ENCODE results near the gene TSC22D4. TPM values are rescaled to one million over a fixed set of nuclear protein-coding genes. Genes with fewer than 3 reads are reported as not detected.
"Not testable (repeated sequence)": the region's sequence is repeated elsewhere in the genome, so short reads cannot be mapped to it uniquely, and the experiment has no call there.

The TSC22D4 gene
- total and polyA plus RNA-seq, 7 experiments from 2014 or later, result 23.7 to 124 (median 112) TPM

DNA sequence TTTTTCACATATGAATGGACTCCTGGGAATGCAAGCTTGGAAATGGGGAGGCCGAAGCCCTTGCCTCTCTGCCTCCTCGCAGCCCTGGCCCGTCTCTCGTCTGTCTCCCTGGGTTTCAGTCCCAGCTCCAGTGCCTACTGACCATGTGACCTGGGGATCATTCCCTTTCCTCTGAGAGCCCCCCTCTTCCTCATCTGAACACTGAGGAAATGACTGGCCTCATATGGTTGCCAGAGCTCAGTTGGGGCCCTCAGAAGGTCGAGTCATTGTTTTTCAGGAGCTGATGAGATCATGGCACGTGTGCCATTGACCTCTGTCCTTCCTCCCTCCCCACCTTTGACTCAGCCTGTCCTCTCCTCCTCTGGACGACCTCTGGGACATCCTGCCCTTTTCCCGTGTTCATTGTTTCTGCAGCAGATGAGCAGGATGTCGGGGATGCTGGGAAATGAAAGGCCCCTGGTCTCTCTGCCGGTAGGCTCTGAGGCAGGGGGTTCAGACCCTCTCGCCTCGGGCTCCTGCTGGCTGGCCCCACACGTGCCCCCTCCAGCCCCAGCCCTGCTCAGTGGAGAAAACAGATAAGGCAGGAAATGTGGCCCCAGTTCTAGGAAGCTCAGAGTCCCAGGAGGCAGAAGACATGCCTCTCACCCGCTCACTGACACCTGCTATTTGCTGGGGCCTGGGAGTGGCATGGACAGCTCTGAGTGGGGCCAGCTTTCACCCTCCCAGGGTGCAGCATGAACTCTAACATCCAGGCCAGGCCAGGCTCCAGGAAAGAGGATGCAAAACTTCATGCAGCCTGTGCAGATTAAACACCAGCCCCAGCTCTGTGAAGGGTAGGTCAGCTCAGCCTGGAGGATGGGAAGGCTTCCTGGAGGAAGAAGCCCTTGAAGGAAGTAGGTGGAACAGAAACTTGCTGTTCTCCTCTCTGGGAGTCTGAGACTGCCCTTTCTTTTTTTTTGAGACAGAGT lies 34.4 kb downstream of the TSC22D4 start:
- Histone ChIP-seq H3K4me3 (ENCODE audit: low read length) (no peak overlapping the region), H3K4me1 (ENCODE audit: control insufficient read depth in 2 of 2, insufficient read depth in 2 of 2, low read length in 2 of 2) (peaks cover 0 to 13% of the 10 kb centered on the region in 2 donors), H3K36me3 (ENCODE audit: control insufficient read depth in 2 of 3, insufficient read depth in 3 of 3, low read length in 3 of 3) (no peaks in the 10 kb centered on the region), H3K9me3 (ENCODE audit: control insufficient read depth in 2 of 3, low read length in 3 of 3) (no peaks in the 10 kb centered on the region), H3K27me3 (ENCODE audit: control insufficient read depth in 2 of 2, insufficient read depth in 2 of 2, low read length in 2 of 2) (no peaks in the 10 kb centered on the region), H3K27ac (ENCODE audit: low read depth, low read length) (peak overlapping the region; percentile 46)
- ChIA-PET CTCF (interaction anchor here (1.4 kb wide), 1 partner anchor 10 kb away, joined by 3 read pairs; no protein-coding TSS in a partner anchor), POLR2A (interaction anchor here (0.7 to 4.9 kb wide), 7 partner anchors 9 to 927 kb away, joined by 3 to 41 read pairs (median 6); partner anchors contain the start of genes MEPCE, PPP1R35 and ZCWPW1)
- Mint-ChIP-seq H3K4me3 (peak overlapping the region in 1 of 10 donors; percentile 44), H3K4me1 (peaks cover 0 to 35% (median 13%) of the 10 kb centered on the region in 7 donors), H3K27me3 (no peaks in the 10 kb centered on the region), H3K36me3 (peaks cover 0 to 3% (median 0%) of the 10 kb centered on the region in 5 donors), H3K9me3 (no peaks in the 10 kb centered on the region), H3K27ac (peak overlapping the region in 3 of 9 donors; percentile 51 to 82 (median 63))
- intact Hi-C loops (cut with micrococcal nuclease), result no loop called here
- ATAC-seq (peak; percentile 86), DNase-seq (no peak)

- H3K4me3 Mint-ChIP-seq, result no peak overlapping the region
- H3K36me3 ChIP-seq (ENCODE audit: control insufficient read depth in 2 of 3, insufficient read depth in 3 of 3, low read length in 3 of 3), result no peaks in the 10 kb centered on the region
- ChIA-PET CTCF (interaction anchor here (0.6 kb wide), 1 partner anchor 849 kb away, joined by 4 read pairs; no protein-coding TSS in a partner anchor), POLR2A (interaction anchor here (0.6 to 4.9 kb wide), 4 partner anchors 8 to 1961 kb away, joined by 3 to 41 read pairs (median 18); partner anchors contain the start of genes MEPCE, PPP1R35 and ZCWPW1)
- H3K9me3 ChIP-seq (ENCODE audit: control insufficient read depth in 2 of 3, low read length in 3 of 3), result no peaks in the 10 kb centered on the region
- intact Hi-C loops (cut with micrococcal nuclease), result no loop called here
- H3K27ac Mint-ChIP-seq, result peak overlapping the region in 4 of 9 donors; percentile 32 to 77 (median 60)
- H3K36me3 Mint-ChIP-seq, result peaks cover 0 to 3% (median 0%) of the 10 kb centered on the region in 5 donors
- no peak overlapping the region for H3K27ac ChIP-seq (ENCODE audit: low read depth, low read length)
- no peaks in the 10 kb centered on the region for H3K9me3 Mint-ChIP-seq
- no peak overlapping the region for H3K4me3 ChIP-seq (ENCODE audit: low read length)
- peaks cover 0 to 13% of the 10 kb centered on the region in 2 donors for H3K4me1 ChIP-seq (ENCODE audit: control insufficient read depth in 2 of 2, insufficient read depth in 2 of 2, low read length in 2 of 2)
- ATAC-seq, result no peak
- H3K27me3 ChIP-seq (ENCODE audit: control insufficient read depth in 2 of 2, insufficient read depth in 2 of 2, low read length in 2 of 2), result no peaks in the 10 kb centered on the region
- H3K4me1 Mint-ChIP-seq, result peaks cover 0 to 35% (median 13%) of the 10 kb centered on the region in 7 donors
- H3K27me3 Mint-ChIP-seq, result no peaks in the 10 kb centered on the region
- no peak for DNase-seq
Observed at GRCh38 chr7:100443096-100443840, 35.7 kb downstream of the TSC22D4 start.

DNA sequence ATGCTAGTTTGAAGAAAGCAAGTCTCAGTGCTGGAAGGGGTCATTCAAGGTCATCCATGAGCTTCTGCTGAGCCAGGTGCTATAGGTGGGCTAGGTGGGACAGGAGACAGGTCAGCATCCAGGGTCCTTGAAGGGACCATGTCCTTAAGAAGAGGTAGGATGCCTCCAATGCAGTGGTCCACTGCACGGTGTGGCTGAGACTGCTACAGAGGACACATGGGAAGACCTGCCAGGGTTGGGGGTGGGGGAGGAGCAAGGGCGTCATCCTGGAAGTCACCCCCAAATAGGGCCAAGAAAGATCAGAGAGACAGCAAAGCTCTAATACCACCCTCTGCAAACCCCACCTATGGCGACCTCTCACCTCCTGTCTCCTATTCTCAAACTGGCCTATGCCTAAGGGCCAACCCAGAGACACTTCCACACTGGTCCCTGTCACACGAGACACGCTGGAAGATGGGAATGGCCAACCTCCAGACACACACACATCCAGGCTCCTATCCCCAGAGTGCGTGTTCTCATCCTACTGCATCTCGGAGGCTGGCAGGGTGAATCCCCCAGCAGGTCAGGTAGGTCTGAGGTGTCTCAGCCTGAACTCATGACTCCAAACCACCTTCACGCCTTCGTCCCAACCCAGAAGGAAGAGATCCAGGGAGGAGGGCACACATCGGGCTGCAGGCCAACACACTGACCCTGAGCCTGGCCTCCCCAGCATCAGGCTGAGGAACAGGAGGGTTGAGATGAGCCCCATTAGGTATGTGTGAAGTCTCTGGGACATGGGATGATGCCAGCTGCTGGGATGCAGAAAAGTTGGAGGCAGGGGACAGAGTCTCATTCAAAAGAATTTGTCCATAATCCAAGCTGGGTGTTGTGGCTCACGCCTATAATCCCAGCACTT lies 37.1 kb downstream of the TSC22D4 start:
- peaks cover 0 to 3% (median 0%) of the 10 kb centered on the region in 5 donors for H3K36me3 Mint-ChIP-seq
- peaks cover 0 to 35% (median 13%) of the 10 kb centered on the region in 7 donors for H3K4me1 Mint-ChIP-seq
- intact Hi-C loops (cut with micrococcal nuclease), result no loop called here
- H3K4me3 Mint-ChIP-seq, result no peak overlapping the region
- Histone ChIP-seq H3K27me3 (ENCODE audit: control insufficient read depth in 2 of 2, insufficient read depth in 2 of 2, low read length in 2 of 2) (no peaks in the 10 kb centered on the region), H3K27ac (ENCODE audit: low read depth, low read length) (no peak overlapping the region), H3K36me3 (ENCODE audit: control insufficient read depth in 2 of 3, insufficient read depth in 3 of 3, low read length in 3 of 3) (no peaks in the 10 kb centered on the region), H3K4me1 (ENCODE audit: control insufficient read depth in 2 of 2, insufficient read depth in 2 of 2, low read length in 2 of 2) (peaks cover 0 to 13% of the 10 kb centered on the region in 2 donors), H3K4me3 (ENCODE audit: low read length) (no peak overlapping the region), H3K9me3 (ENCODE audit: control insufficient read depth in 2 of 3, low read length in 3 of 3) (no peaks in the 10 kb centered on the region)
- ATAC-seq (no peak), DNase-seq (no peak)
- H3K9me3 Mint-ChIP-seq, result no peaks in the 10 kb centered on the region
- CTCF ChIA-PET, result interaction anchor here (0.6 kb wide), 1 partner anchor 23 kb away, joined by 3 read pairs; no protein-coding TSS in a partner anchor
- peak overlapping the region in 2 of 9 donors; percentile 31 to 48 for H3K27ac Mint-ChIP-seq
- POLR2A ChIA-PET, result interaction anchor here (0.6 to 1.2 kb wide), 3 partner anchors 10 to 314 kb away, joined by 3 to 4 read pairs (median 3); no protein-coding TSS in a partner anchor
- H3K27me3 Mint-ChIP-seq, result no peaks in the 10 kb centered on the region

GRCh38 chr7:100439244-100439643 lies 39.8 kb downstream of the TSC22D4 start:
- intact Hi-C loops (cut with micrococcal nuclease), result loop anchor here in 1 of 2 donors (10.0 kb wide), 1 partner anchor 886 kb away; the partner anchor contains the start of gene IFT22
- not testable (repeated sequence) for H3K9me3 ChIP-seq (ENCODE audit: control insufficient read depth in 2 of 3, low read length in 3 of 3); H3K27me3 Mint-ChIP-seq; H3K9me3 Mint-ChIP-seq; H3K4me3 Mint-ChIP-seq; H3K4me3 ChIP-seq (ENCODE audit: low read length); H3K27ac ChIP-seq (ENCODE audit: low read depth, low read length); H3K27me3 ChIP-seq (ENCODE audit: control insufficient read depth in 2 of 2, insufficient read depth in 2 of 2, low read length in 2 of 2); DNase-seq; ATAC-seq
- H3K4me1 Mint-ChIP-seq, result peaks cover 10 to 29% (median 17%) of the 10 kb centered on the region in 7 donors
- Histone ChIP-seq H3K4me1 (ENCODE audit: control insufficient read depth in 2 of 2, insufficient read depth in 2 of 2, low read length in 2 of 2) (peaks cover 10 to 14% of the 10 kb centered on the region in 2 donors), H3K36me3 (ENCODE audit: control insufficient read depth in 2 of 3, insufficient read depth in 3 of 3, low read length in 3 of 3) (peaks cover 0 to 11% (median 0%) of the 10 kb centered on the region in 3 experiments)
- POLR2A ChIA-PET, result interaction anchor here (0.7 to 4.1 kb wide), 3 partner anchors 10 to 146 kb away, joined by 3 to 58 read pairs (median 32); partner anchors contain the start of genes FBXO24, LRCH4, MEPCE and ZCWPW1
- H3K27ac Mint-ChIP-seq, result peak overlapping the region in 1 of 9 donors; percentile 76
- H3K36me3 Mint-ChIP-seq, result peaks cover 0 to 16% (median 6%) of the 10 kb centered on the region in 5 donors
- CTCF ChIA-PET, result interaction anchor here (0.9 kb wide), 1 partner anchor 250 kb away, joined by 3 read pairs; no protein-coding TSS in a partner anchor

GRCh38 chr7:100438731-100439130 lies 40.3 kb downstream of the TSC22D4 start:
- H3K27ac ChIP-seq (ENCODE audit: low read depth, low read length); ATAC-seq; DNase-seq; H3K27me3 ChIP-seq (ENCODE audit: control insufficient read depth in 2 of 2, insufficient read depth in 2 of 2, low read length in 2 of 2); H3K27me3 Mint-ChIP-seq; CTCF ChIA-PET; H3K4me3 Mint-ChIP-seq; H3K4me3 ChIP-seq (ENCODE audit: low read length); H3K9me3 ChIP-seq (ENCODE audit: control insufficient read depth in 2 of 3, low read length in 3 of 3); H3K9me3 Mint-ChIP-seq: not testable (repeated sequence)
- H3K27ac Mint-ChIP-seq, result peak overlapping the region in 1 of 9 donors; percentile 69
- intact Hi-C loops (cut with micrococcal nuclease), result loop anchor here in 1 of 2 donors (10.0 kb wide), 1 partner anchor 886 kb away; the partner anchor contains the start of gene IFT22
- H3K4me1 Mint-ChIP-seq, result peaks cover 14 to 33% (median 21%) of the 10 kb centered on the region in 7 donors
- POLR2A ChIA-PET, result interaction anchor here (0.6 to 5.5 kb wide), 4 partner anchors 9 to 147 kb away, joined by 6 to 71 read pairs (median 45); partner anchors contain the start of genes FBXO24, LRCH4, MEPCE and ZCWPW1
- H3K36me3 Mint-ChIP-seq, result peaks cover 0 to 21% (median 6%) of the 10 kb centered on the region in 5 donors
- H3K4me1 ChIP-seq (ENCODE audit: control insufficient read depth in 2 of 2, insufficient read depth in 2 of 2, low read length in 2 of 2), result peaks cover 10 to 18% of the 10 kb centered on the region in 2 donors
- peaks cover 0 to 16% (median 3%) of the 10 kb centered on the region in 3 experiments for H3K36me3 ChIP-seq (ENCODE audit: control insufficient read depth in 2 of 3, insufficient read depth in 3 of 3, low read length in 3 of 3)

Data from naive thymus-derived CD4-positive, alpha-beta T cell (primary cell).